Measurements from ENCODE around the gene LDHD.
"Not testable (repeated sequence)": the region's sequence is repeated elsewhere in the genome, so short reads cannot be mapped to it uniquely, and the experiment has no call there.

The LDHD gene

DNA sequence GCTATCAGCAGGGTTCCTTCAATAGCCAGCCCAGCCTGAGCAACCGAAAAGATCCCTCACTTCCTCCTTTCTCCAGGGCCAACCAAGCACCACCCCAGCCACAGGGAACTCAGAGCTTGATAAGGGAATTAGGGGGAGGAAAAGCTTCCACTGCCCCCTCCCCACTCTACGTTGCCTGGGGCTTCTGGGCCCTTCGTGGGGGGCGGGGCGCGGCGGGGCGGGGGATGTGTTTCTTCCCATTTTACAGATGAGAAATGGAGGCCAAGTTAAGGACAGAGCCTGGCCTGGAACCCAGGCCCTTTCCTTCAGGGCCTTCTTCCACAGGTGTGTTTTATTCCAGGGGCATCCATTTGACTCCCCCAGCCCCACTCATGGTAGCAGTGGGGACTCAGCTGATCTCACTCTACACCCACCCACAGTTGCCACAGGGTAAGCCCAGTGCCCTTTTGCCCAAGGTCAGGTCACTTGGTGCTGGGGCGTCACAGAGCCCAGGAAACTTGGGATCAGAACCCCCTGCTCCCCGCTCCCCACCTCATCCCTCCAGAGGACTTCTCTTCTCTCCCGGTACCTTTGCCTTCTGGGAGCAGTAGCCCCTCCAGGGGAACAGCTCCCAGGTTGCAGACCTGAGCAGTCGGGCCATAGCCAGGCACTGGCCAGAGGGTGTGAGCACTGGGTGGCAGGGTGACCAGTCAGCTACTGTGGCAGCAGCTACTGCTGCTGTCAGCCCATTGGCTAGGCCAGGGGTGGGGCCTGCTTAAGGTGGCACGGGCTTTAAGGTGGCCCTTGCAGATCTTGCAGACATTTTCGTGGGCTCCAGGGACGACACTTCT lies at the start of gene LDHD:
TSS of gene LDHD (minus strand) at position 700 of the 830 bp plus-strand sequence. CDS start at position 640, 60 bp downstream.
- peak; percentile 17 for DNase-seq

DNA sequence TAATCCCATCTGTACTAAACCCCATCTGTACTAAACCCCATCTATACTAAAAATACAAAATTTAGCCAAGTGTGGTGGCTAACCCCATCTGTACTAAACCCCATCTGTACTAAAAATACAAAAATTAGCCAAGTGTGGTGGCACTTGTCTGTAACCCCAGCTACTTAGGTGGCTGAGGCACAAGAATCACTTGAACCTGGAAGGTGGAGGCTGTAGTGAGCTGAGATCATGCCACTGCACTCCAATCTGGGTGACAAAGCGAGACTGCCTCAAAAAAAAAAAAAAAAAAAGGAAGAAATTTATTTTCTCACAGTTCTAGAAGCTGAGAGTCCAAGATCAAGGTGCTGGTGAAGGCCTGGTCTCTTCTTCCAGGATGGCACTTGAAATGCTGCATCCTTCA lies 43.8 kb upstream of the LDHD start:
- DNase-seq: no peak

DNA sequence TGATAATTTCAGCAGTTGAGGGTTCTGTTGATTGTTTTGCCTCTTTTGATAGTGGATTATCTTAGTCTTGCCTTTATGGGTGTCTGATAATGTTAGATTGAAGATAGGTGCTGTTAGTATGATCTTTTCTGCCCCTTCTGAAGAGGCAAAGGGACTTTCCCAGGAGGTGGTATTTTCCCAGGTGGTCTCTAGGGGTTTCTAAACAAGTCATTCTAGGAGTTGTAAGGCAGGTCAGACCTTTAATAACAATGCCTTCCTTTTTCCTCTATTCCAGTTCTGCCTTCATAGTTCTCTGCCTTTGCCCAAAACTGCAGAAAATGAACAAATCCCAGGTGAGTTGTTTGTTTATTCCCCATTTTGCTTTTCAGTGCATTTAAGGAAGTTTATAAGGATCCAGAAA lies 36.1 kb upstream of the LDHD start:
- no peak for DNase-seq

DNA sequence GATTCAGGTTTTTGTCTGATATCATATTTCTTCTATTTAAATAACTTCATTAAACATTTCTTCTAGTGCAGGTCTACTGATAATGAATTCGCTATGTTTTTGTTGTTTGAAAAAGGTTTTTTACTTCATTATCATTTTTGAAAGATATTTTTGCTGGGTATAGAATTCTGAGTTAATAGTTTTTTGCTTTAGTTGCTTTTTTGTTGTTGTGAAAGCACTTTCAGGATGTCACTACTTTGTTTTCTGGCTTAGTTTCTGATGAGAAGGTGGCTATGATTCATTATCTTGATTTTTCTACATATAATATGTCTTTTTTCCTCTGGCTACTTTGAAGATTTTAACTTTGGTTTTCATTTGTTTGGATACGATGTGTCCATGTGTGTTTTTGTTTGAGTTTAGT lies 35.2 kb upstream of the LDHD start:
- no peak for DNase-seq

DNA sequence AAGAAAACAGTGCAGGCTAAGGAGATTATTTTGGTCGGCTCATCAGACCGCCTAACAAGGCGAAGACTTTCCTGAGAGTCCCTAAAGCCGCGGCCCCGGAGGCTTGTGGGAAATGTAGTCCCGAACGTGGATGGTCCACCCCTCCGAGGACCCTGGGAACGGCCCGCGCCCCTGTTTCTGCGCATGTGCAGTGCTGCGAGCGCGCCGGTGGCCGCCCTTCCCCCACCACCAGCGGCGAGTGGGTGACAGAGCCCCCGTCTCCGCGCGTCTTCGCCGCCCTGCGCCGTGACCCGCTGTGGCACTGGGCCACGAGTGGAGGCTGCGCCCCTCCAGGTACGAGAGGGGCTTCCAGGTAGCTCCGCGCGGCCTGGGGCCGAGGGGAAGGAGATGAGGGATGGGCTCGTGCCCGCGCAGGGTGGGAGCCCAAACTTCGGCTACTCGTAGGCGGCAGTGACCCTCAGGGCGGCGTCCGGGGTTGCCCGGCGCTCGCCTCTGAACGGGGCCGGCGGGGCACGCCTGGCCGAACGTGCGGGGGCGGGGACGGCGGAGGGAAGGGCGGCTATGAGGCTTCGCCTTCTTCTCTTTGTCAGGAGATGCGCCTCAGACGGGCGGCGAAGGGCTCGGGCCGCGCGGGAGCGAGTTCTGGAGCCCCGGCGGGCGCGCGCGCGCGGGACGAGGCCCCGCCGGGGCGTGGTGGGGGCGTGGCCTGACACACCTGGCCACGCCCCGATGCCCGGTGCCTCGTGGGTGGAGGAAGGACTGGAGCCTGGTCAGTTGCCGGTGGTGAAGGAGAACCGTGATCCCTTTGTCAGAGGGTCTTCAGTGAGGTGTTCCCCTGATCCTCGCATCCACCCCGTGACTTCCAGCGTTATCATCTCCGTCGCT lies 32.0 kb upstream of the LDHD start, which contains the start of gene ZFP1:
TSS of gene ZFP1 (plus strand) at position 214 of the 885 bp plus-strand sequence. CDS start 4,428 bp downstream, outside the sequence.
- peak; percentile 85 for DNase-seq

DNA sequence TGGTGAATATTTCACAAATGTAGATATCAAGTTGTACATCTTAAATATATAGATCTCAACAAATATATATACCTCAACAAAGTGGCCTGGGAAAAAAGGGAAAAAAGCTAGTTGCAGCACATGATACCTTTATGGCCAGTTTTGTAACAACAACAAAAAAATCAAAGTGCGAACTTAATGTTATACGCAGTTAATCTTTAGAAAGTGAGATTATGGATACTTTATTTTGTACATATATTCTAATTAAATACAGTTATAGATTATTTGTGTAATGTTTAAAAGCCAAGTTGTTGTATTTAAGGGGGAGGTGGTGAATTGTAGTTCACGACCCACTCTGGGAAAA lies 31.4 kb upstream of the LDHD start:
- DNase-seq: no peak

DNA sequence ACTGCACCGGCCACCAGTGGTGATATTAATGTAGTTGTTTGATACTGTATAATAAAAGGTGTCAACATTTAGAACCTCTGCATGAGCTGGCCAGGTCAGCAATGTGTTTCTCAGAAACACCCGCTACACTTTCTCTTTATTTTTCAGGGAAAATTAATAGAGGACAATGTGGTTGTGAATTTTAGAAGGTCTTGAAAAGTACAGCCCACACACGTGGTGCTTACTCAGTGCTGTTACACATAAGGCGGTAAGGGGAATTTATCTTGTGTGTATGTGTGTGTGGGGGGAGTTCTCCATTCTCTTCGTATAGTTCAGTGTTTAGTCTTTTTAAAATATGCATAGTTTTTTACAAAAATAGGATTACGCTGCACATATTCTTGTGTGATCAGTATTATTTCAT lies 27.4 kb upstream of the LDHD start:
- no peak for DNase-seq

DNA sequence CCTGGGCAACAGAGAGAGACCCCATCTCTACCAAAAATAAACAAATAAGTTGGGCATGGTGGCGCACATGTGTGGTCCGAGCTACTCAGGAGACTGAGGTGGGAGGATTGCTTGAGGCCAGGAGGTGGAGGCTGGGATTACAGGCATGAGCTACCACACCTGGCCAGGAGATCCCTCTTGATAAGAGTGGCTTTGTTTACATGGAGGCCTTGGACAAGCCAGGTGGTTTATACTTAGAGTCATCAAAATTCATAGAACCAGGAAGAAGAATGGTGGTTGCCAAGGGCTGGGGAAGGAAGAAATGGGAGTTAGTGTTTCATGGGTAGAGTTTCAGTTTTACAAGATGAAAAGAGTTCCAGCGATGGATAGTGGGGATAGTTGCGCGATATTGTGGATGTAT lies 22.9 kb upstream of the LDHD start:
- DNase-seq: no peak

DNA sequence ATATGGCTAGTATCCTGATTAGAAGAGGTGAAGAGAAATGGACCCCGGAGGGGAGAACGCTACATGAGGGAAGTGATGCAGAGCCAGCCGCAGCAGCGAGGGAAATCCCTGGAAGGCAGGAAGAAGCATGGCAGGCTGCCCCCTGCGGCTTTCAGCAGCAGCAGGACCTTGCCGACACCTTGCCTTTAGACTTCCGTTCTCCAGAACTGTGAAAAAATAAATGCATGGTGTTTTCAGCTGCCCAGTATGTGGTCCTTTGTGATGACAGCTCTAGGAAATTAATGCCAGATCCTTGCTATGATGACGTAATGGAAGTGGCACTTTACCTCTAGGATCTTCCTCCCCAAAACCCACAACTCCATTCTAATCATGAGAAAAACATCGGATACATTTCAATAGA lies 22.1 kb upstream of the LDHD start:
- DNase-seq: no peak

DNA sequence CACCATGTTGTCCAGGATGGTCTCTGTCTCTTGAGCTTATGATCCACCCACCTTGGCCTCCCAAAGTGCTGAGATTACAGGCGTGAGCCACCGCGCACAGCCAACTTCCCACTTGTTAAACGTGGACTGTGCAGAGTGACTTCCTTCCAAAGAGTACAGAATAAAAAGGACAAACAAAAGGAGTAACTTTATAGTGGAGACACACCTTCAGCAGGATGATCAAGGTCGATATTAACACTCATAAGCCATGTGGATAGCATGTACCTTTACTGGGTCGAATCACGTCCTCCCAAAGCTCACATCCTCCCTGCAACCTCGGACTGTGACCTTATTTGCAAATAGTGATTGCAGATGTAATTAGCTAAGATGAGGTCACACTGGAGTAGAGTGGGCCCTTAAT lies 21.7 kb upstream of the LDHD start:
- no peak for DNase-seq

DNA sequence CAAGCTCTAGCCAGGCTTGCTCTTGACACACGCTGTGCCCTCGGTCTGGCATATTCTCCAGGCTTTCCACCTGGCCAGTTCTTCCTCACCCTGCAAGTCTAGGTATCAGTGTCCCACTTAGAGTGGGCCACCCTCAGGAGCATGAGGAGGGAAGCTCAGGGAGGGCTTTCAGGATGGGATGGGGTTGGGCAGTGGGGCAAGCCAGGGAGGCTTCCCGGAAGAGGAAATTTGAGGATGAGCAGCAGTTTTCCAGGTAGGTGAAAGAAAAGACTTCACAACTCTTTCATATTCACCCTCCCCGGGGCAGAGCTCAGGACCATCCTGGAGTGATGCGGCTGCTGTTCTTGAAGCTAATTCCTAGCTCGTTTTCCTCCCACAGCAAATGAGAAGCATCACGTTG lies 14.5 kb upstream of the LDHD start:
- no peak for DNase-seq

DNA sequence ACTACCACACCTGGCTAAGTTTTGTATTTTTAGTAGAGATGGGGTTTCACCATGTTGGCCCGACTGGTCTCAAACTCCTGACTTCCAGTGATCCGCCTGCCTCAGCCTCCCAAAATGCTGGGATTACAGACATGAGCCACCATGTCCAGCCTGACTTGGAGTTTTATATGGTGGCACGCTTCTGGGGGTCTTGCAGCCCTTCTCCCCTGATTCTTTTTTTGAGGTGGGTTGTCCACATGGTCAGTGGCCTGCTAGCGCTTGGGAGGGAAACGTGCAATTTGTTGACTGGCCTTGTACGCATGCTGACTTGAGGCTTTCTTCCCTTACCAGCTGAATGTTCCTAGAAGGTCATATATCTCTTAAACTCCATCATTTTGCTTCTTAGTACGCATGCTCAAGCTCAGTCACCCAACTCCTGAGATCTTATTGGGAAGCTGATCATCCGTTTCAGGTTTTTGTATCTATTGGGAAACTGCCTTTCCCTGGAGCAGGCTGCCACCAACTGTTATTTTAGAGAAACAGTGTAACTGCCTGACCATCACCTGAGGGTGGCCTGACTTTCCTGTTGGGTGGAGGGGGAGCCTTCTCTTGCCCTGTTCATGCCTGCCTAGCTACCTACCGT lies 13.7 kb upstream of the LDHD start:
- no peak for DNase-seq

DNA sequence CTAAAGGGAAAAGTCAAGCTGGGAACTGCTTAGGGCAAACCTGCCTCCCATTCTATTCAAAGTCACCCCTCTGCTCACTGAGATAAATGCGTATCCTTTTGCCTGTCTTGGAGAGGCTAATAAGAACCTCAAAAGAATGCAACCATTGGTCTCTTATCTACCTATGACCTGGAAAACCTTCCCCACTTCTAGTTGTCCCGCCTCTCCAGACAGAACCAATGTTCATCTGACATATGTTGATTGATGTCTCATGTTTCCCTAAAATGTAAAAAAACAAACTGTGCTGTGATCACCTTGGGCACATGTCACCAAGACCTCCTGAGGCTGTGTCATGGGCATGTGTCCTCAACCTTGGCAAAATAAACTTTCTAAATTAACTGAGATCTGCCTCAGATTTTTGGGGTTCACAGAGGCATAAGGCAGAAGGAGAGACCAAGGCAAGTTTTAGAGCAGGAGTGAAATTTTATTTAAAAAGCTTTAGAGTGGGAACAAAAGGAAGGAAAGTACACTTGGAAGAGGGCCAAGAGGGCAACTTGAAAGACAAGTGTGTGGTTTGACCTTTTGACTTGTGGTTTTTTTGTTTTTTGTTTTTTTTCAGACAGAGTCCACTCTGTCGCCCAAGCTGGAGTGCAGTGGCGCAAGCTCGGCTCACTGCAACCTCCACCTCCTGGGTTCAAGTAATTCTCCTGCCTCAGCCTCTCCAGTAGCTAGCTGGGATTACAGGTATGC lies 13.0 kb upstream of the LDHD start:
- not testable (repeated sequence) for DNase-seq

DNA sequence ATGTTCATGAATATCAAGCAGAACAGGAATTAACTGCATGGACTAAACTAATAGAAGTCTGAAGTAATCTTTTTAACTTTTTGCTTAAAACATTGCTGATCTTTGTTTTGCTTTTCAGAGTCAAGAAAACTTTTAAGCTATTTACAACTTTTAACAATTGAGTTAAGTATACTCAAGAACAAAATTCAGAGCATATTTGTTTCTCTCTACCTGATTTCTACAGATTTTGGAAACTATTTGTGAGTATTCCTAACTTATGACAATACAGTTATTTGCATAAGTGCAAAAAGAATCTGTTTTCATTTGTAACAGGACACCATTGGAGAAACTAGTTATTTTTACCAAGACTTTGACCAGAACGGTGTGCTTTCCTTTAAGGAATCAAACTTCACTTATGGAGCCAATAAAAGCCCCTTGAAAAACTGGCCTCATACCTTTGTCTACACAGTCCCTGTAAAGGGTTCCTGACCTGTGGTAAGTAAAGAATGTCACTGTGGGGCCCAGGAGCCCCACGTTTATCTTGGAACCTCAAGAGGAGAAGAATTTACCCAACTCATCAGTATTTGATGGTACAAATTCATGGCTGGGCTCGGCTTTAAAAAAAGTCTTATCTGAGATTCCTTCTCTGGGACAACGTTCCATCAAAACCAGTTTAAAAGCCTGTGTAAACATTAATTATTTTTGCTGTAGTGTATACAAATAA lies 11.3 kb upstream of the LDHD start:
- no peak for DNase-seq

DNA sequence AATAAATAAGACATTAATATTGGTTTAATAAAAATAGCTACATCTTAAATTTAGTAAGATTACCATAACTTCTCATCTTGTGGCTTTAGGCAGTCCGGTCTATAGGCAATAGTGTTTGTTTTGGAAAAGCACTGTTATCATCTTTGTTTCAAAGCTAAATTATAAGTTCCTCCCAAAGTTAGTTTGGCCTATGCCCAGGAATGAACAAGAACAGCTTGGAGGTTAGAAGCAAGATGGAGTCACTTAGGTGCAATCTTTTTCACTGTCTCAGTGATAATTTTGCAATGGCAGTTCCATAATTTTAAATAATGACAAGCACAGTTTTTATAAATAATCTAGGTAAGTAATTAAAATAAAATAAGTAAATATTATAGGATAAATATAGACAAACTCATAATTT lies 6.0 kb upstream of the LDHD start:
- DNase-seq: no peak

DNA sequence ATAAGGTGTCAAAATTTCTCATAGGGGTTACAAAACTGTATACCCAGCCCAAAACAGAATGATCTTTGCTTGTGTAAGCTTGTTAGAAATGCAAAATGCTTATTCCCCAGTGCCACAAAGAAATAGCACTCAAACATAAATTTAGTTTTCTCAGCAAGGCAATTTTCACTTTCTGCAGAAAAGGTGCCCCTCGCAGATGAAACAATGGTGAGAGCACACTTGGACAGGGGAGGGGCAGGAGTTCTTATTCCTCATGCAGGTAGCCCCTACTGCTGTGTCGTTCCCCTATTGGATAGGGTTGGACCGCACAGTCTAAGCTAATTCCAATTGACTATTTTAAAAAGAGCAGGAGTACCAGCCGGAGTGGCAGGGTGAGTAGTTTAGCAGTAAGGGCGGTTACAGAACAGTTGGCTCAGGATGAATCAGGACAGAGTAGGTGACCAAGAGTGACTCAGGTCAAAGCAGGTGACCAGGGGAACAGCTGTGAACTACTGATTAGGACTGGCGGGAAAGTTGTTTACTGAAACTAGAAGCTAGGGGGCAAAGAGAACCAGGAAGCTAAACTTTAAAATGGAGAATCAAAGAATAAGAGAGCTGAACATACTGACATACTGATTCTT lies 5.5 kb upstream of the LDHD start:
- no peak for DNase-seq

DNA sequence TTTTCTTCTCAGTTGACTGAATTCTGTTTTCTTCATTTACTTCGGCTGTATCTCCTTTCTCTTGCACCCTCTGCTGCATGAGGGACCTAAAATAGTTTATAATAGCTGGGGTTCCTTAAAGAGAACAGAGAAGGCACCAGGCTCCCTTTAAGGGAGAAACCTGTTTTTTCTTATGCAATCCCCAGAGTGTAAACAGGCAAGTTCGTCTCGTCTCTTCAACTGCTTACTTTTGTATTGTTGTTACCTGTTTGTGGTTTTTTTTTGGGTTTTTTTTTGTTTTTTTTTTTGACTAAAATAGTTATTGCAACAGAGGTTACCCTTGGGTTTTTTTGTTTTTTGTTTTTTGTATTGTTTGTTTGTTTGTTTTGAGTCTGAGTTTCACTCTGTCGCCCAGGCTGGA lies 3.7 kb upstream of the LDHD start:
- DNase-seq: no peak

DNA sequence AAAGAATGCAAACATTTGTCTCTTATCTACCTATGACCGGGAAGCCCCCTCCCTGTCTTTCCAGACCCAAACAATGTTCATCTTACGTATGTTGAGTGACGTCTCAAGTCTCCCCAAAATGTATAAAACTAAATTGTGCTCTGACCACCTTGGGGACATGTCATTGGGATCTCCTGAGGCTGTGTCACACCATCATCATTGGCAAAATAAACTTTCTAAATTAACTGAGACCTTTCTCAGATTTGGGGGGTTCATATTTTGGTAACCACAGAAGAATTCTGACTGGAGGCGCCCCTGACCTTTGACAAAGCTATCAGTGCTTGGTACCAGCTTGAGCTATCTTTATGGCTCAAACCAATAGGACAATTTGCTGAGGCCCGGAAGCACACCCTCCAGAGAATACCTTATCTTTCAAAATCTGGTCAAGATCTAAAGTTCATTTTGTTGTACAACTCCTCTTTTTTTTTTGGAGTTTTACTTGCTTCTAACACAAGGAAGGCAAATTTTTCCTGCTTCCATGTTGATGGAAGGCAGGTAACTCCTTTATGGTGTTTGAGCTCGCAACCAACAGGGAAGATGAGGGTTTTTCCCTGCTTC lies 2.5 kb upstream of the LDHD start:
- DNase-seq: no peak

DNA sequence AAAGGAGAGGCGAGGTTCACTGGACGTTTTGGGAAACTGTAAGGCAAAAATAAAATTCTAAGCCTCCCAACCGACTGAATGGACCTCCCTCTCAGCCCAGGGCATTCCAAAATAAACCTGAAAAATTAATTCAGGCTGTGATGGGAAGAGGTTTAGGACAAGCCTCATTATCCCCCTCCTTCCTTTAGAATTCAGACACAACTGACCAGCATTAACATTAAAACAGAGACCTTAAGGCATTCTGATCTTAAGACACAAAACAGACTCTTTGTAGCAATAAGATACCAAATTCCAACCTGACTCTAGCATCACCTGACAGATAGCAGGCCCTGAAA lies 298 bp upstream of the LDHD start:
- DNase-seq: no peak

DNA sequence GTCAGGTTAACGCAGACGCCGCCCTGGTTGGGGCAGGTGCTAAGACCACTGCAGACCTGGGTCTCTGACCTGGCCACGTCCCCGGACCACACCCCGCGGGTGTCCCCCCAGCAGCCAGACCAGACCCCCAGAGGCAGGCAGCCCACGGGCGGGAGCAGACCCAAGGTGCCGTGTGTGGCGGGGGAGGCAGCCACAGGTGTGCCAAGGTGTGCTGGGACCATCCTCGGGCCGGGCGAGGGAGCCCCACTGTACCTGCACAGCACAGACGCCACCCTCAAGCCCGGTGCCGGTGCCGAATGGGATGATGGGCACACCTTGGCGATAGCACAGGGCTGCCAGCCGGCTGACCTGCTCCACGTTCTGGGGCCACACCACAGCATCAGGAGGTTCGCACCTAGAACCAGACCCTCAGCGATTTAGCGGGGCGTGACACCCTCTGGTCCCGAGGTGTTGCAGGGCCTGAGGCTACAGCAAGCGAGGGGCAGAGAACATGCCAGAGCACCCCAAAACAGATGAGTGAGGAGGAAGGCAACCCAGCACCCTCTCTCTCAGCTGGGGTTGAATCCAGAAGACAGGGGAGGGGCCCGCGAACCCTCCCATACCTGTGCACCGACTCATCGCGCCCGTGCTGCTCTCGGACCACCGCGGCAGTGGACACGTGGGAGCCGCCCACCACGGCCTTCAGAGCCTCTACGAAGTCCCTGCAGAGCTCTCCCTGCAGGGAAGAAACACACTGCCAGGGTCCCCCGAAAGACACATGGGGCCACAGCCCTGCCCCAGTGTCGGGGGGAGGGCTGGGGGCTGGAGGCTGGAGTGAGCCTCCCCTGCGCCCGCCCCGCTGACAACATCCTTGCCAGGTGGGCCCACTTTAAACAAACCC lies 1.4 kb downstream of the LDHD start:
- no peak for DNase-seq

All from NCI-H226 (cell line).